Large intestine (tissue), 3 donors: Measurements from ENCODE around the gene ABHD18. TPM values are rescaled to one million over a fixed set of nuclear protein-coding genes. Genes with fewer than 3 reads are reported as not detected.
"Not testable (repeated sequence)": the region's sequence is repeated elsewhere in the genome, so short reads cannot be mapped to it uniquely, and the experiment has no call there.

Experiments used
- DNase-seq, 2 donors: peaks; one replicate each; pipeline versions ENCODE4 v3.0.0 to v3.0.0-alpha.2; 2013
- H3K27ac ChIP-seq: one replicate; pipeline ENCODE4 v1.5.1; 2013; ENCODE audit warnings: low read length
- H3K27me3 ChIP-seq: 2 replicates; pipeline ENCODE4 v1.6.1; 2013; ENCODE audit warnings: low read length; ENCODE audit not compliant: control insufficient read depth, insufficient read depth
- H3K36me3 ChIP-seq: 2 replicates; pipeline ENCODE4 v1.6.1; 2013; ENCODE audit warnings: low read length; ENCODE audit not compliant: control insufficient read depth, insufficient read depth
- H3K4me1 ChIP-seq: one replicate; pipeline ENCODE4 v1.6.1; 2013; ENCODE audit warnings: low read length; ENCODE audit not compliant: control insufficient read depth, insufficient read depth
- H3K4me3 ChIP-seq: one replicate; pipeline ENCODE4 v1.5.1; 2013; ENCODE audit warnings: low read length
- H3K9me3 ChIP-seq: one replicate; pipeline ENCODE4 v1.6.1; 2013; ENCODE audit warnings: mild to moderate bottlenecking, low read depth, low read length, moderate library complexity; ENCODE audit not compliant: control insufficient read depth
- WGBS: methylation state at CpG from one replicate; pipeline ENCODE4 v1.1.5; 2013; ENCODE audit warnings: low lambda C conversion rate; ENCODE audit not compliant: insufficient coverage; 5-methylcytosine and 5-hydroxymethylcytosine counted together
- polyA plus RNA-seq: library from polyadenylated mRNA; unstranded; fragments of 120-200 nt; gene quantifications from one replicate; pipeline ENCODE4 v1.2.1, GENCODE V29; 2013

ABHD18 gene
- polyA plus RNA-seq, 1 donor = 18.6 TPM

GRCh38 chr4:127959794-127960193 is 5.4 kb upstream of the ABHD18 start:
- Histone ChIP-seq H3K4me3 (no peak overlapping the region), H3K4me1 (no peaks in the 10 kb centered on the region), H3K9me3 (no peaks in the 10 kb centered on the region), H3K27me3 (no peaks in the 10 kb centered on the region), H3K27ac (no peak overlapping the region), H3K36me3 (peaks cover 12% of the 10 kb centered on the region)
- no peak for DNase-seq
- no CpG with 5 or more reads among the region's 1 CpG for WGBS

GRCh38 chr4:127963633-127964398 is 1.4 kb upstream of the ABHD18 start:
- DNase-seq = peak in 1 of 2 donors; percentile 10
- not testable (repeated sequence) for H3K9me3 ChIP-seq, H3K27me3 ChIP-seq, H3K36me3 ChIP-seq, H3K4me1 ChIP-seq
- 100% methylated on average over 3 of the region's 35 CpGs for WGBS
- Histone ChIP-seq H3K4me3 (peak overlapping the region; percentile 87), H3K27ac (peak overlapping the region; percentile 17)

DNA sequence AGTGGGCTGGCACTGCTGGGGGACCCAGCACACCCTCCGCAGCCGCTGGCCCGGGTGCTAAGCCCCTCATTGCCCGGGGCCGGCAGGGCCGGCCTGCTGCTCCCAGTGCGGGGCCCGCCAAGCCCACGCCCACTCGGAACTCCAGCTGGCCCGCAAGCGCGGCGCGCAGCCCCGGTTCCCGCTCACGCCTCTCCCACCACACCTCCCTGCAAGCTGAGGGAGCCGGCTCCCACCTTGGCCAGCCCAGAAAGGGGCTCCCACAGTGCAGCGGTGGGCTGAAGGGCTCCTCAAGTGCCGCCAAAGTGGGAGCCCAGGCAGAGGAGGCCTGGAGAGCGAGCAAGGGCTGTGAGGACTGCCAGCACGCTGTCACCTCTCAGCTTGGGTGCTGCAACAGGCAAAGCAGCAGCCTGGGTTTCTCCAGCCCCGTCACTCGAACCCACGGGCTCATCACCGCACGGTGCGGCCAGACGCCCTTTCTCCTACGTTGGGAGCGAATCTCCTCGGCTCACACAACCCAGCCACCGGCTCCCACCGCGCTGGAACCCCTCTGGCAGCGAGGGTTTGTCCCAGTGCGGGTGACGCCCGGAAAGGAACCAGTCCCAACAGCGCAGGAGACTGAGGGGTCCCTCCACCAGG is 662 bp upstream of the ABHD18 start:
- not testable (repeated sequence) for H3K4me1 ChIP-seq, H3K27me3 ChIP-seq, DNase-seq, H3K9me3 ChIP-seq, H3K36me3 ChIP-seq
- peak overlapping the region; percentile 87 for H3K4me3 ChIP-seq
- H3K27ac ChIP-seq = peak overlapping the region; percentile 100
- WGBS = no CpG with 5 or more reads among the region's 41 CpGs

DNA sequence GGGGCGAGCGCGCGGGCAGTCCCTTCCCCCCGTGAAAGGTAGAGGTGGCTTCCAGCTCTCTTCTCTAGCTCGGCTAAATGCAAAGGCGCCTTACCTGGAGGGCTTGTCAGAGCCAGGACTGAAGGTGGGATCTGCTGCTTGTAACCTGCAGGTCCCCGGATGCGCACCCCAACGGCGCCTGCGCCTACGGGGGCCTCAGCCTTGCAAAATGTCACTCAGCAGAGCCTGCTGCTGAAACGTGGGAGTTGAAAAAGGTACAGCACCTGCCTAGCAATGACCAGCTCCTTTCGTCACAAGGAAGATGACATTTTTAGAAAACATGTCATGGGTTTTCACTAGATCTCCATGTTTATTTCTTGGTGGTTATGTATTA is 583 bp downstream of the ABHD18 start:
- Histone ChIP-seq H3K27ac (peak overlapping the region; percentile 100), H3K36me3 (peaks cover 3% of the 10 kb centered on the region), H3K27me3 (no peaks in the 10 kb centered on the region), H3K4me1 (peaks cover 3% of the 10 kb centered on the region), H3K4me3 (peak overlapping the region; percentile 87), H3K9me3 (no peaks in the 10 kb centered on the region)
- peak; percentile 76 to 90 for DNase-seq
- WGBS = no CpG with 5 or more reads among the region's 15 CpGs

DNA sequence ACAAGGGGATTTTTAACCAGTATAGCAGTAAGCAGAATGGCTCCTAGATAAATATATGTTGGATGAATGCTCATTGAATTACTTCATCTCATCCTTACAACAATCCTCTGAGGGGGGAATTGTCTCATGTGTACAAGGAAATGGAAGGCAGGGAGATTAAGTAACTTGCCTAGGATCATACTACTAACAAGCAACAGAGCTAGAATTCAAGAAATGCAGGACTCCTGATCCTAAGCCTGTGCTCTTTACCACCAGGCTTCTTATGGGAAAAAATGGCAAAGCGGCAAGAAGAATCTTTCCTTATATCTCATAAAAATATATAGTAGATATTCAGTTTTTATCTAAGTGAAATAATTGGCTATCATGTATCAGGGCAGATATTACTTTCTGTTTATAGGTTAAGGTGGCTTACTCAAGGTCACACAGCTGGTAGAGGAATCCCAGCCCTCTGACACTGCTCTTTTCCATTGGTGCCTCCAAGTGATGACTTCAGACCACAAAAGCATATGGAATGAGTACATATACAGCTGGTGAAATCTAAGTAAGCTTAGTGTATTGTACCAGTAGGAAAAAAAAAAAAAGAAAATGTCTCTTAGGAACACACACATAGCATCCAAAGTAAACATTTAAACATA is 2.1 kb downstream of the ABHD18 start:
- no peaks in the 10 kb centered on the region for H3K27me3 ChIP-seq
- H3K4me1 ChIP-seq = peaks cover 3% of the 10 kb centered on the region
- peak in 1 of 2 donors; percentile 8 for DNase-seq
- no CpG with 5 or more reads among the region's 1 CpG for WGBS
- H3K4me3 ChIP-seq = no peak overlapping the region
- H3K27ac ChIP-seq = no peak overlapping the region
- peaks cover 8% of the 10 kb centered on the region for H3K36me3 ChIP-seq
- H3K9me3 ChIP-seq = no peaks in the 10 kb centered on the region

DNA sequence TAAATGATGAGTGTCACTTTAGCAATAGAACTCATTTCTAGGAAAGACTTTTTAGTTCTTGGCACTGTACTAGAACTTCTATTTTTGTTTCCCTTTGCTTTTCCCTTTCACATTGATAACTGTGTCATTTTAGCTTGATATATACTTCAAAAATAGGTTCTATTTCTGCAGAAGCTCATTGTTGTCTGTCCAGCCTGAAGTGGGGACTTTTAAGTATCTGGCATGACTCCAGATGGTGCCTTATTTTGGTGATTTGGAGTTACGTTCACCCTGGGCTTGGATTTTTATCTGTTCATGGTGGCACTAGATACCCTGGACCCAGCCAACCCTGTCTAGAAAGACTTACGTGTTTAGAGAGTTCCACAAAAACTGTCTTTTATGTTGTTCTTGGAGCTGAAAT is 3.4 kb downstream of the ABHD18 start:
- no peak overlapping the region for H3K4me3 ChIP-seq
- H3K27ac ChIP-seq = no peak overlapping the region
- no peaks in the 10 kb centered on the region for H3K27me3 ChIP-seq
- peaks cover 3% of the 10 kb centered on the region for H3K4me1 ChIP-seq
- no peaks in the 10 kb centered on the region for H3K9me3 ChIP-seq
- WGBS = 100% methylated on average over 1 of the region's 2 CpGs
- no peak for DNase-seq
- peaks cover 13% of the 10 kb centered on the region for H3K36me3 ChIP-seq

DNA sequence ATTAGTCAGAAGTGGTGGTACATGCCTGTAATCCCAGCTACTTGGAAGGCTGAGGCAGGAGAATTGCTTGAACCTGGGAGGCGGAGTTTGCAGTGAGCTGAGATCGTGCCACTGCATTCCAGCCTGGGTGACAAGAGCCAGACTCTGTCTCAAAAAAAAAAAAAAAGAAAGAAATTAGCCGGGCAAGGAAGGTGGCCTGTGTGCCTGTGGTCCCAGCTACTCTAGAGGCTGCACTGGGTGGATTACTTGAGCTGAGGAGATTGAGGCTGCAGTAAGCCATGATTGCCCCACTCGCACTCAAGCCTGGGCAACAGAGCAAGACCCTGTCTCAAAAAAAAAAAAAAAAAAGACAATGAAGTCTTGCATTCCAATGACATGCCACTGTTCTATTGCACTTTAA is 5.7 kb downstream of the ABHD18 start:
- not testable (repeated sequence) for H3K27ac ChIP-seq, H3K4me1 ChIP-seq, DNase-seq, H3K9me3 ChIP-seq, H3K4me3 ChIP-seq, H3K27me3 ChIP-seq
- H3K36me3 ChIP-seq = peaks cover 19% of the 10 kb centered on the region
- no CpG with 5 or more reads among the region's 4 CpGs for WGBS

GRCh38 chr4:127975121-127975770 is 10.0 kb downstream of the ABHD18 start:
- 100% methylated on average over 1 of the region's 2 CpGs for WGBS
- DNase-seq = no peak

GRCh38 chr4:127978930-127979329 is 13.7 kb downstream of the ABHD18 start:
- Histone ChIP-seq H3K27me3 (no peaks in the 10 kb centered on the region), H3K4me1 (no peaks in the 10 kb centered on the region), H3K4me3 (no peak overlapping the region), H3K36me3 (peaks cover 7% of the 10 kb centered on the region), H3K27ac (no peak overlapping the region), H3K9me3 (no peaks in the 10 kb centered on the region)
- WGBS = no CpG with 5 or more reads among the region's 2 CpGs
- no peak for DNase-seq

More at GRCh38 chr4:127975121-127975770, 10.0 kb downstream of the ABHD18 start:
- H3K27me3 ChIP-seq = no peaks in the 10 kb centered on the region
- H3K9me3 ChIP-seq = no peaks in the 10 kb centered on the region
- no peak overlapping the region for H3K27ac ChIP-seq
- no peak overlapping the region for H3K4me3 ChIP-seq
- H3K4me1 ChIP-seq = no peaks in the 10 kb centered on the region
- H3K36me3 ChIP-seq = peaks cover 19% of the 10 kb centered on the region

GRCh38 chr4:127982445-127982844 is 17.2 kb downstream of the ABHD18 start:
- H3K27ac ChIP-seq = no peak overlapping the region
- H3K36me3 ChIP-seq = peaks cover 5% of the 10 kb centered on the region
- DNase-seq = no peak
- WGBS = 100% methylated on average over 1 of the region's 2 CpGs
- H3K9me3 ChIP-seq = no peaks in the 10 kb centered on the region
- H3K4me1 ChIP-seq = no peaks in the 10 kb centered on the region
- H3K27me3 ChIP-seq = no peaks in the 10 kb centered on the region
- H3K4me3 ChIP-seq = no peak overlapping the region
